GM12891 (cell line): ENCODE measurements around the gene PRC1.
"Not testable (repeated sequence)": the region's sequence is repeated elsewhere in the genome, so short reads cannot be mapped to it uniquely, and the experiment has no call there.

Experiments used
- DNase-seq: peaks from one replicate; pipeline ENCODE4 v3.0.0; 2011; ENCODE audit warnings: low spot score; ENCODE audit not compliant: insufficient read length
- FAIRE-seq: peaks from 2 replicates; lab custom pipeline; 2011; peaks lifted over from hg19 to GRCh38; lab: Jason Lieb, UNC
- PAX5 ChIP-seq: IDR thresholded peaks from 2 replicates; pipeline ENCODE4 v1.6.1; 2011; ENCODE audit warnings: low read length, moderate library complexity, mild to moderate bottlenecking; ENCODE audit not compliant: insufficient read depth, severe bottlenecking
- POLR2A ChIP-seq: IDR thresholded peaks from 2 replicates; pipeline ENCODE4 v1.6.1; 2011; ENCODE audit warnings: low read depth, low read length, control low read depth
- POLR2AphosphoS5 ChIP-seq: IDR thresholded peaks from 2 replicates; pipeline ENCODE4 v1.6.1; 2011; ENCODE audit warnings: low read depth, low read length, control low read depth
- POU2F2 ChIP-seq: IDR thresholded peaks from 2 replicates; pipeline ENCODE4 v1.6.1; 2011; ENCODE audit warnings: low read depth, mild to moderate bottlenecking, control low read depth, low read length, moderate library complexity
- SPI1 ChIP-seq: IDR thresholded peaks from 2 replicates; pipeline ENCODE4 v1.6.1; 2011; ENCODE audit warnings: low read depth, low read length, control low read depth
- TAF1 ChIP-seq: IDR thresholded peaks from 2 replicates; pipeline ENCODE4 v1.6.1; 2011; ENCODE audit warnings: low read depth, low read length, control low read depth

The PRC1 gene

DNA sequence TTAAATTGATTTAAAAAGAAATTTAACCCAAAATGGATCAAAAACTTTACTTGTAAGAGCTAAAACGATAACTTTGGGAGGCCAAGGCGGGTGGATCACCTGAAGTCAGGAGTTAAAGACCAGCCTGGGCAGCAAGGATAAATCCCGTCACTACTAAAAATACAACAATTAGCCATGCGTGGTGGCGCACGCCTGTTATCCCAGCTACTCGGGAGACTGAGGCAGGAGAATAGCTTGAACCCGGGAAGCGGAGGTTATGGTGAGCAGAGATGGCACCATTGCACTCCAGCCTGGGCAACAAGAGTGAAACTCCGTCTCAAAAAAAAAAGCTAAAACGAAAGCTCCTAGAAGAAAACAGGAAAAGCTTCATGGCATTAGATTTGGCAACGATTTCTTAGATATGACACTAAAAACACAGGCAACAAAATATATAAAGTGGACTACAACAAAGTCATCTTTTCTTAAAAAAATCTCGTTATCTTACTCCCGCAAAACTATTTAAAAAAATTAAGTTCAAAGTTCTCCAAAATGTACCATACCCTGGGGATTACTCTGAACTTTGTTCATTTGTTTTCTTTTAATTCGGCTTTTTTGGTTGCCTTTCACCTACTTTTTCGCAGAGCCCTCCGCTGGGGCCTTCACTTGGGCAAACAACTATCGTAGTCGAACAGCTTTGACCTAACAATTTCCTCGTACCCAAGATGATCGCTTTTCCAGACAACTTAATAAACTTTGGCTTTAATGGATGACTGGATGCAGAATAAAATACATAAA lies 64.9 kb downstream of the PRC1 start:
- no peak for TF ChIP-seq POLR2AphosphoS5
- no peak for TF ChIP-seq PAX5
- no peak for TF ChIP-seq SPI1
- DNase-seq (no peak), FAIRE-seq (no peak)

GRCh38 chr15:90928106-90928505 lies 66.2 kb downstream of the PRC1 start:
- not testable (repeated sequence) for DNase-seq, FAIRE-seq

- DNase-seq, FAIRE-seq: not testable (repeated sequence)
These were observed 67.6 kb downstream of the PRC1 start for GRCh38 chr15:90926766-90927165.

GRCh38 chr15:90924375-90924774 lies 70.0 kb downstream of the PRC1 start:
- DNase-seq = peak; percentile 57
- TF ChIP-seq TAF1 (no peak), POU2F2 (peak; percentile 88), POLR2A (no peak)
- peak; percentile 88 for FAIRE-seq

DNA sequence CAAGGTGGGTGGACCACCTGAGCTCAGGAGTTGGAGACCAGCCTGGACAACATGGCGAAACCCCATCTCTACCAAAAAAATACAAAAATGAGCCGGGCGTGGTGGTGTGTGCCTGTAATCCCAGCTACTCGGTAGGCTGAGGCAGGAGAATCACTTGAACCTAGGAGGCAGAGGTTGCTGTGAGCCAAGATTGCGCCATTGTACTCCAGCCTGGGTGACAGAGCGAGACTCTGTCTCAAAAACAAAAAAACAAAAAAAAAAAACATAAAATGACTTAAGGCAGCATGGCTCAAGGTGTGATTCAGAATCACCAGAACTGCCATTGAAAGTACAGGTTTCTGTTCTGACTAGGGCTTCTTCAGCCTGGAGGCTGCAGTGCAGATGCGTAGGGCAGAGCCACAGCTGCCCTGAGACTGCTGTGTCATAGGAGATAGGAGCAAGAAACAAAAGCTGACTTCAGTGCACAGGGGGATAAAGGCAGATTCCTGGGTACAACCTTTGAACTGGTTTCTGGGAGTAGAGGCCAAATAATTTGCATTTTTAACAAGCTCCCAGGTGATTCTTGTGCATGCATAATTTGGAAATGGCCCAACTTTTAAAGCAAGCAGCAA lies 71.5 kb downstream of the PRC1 start:
- FAIRE-seq = peak; percentile 64
- not testable (repeated sequence) for DNase-seq

- FAIRE-seq (no peak), DNase-seq (no peak)
- no peak for TF ChIP-seq TAF1
- TF ChIP-seq POU2F2 = no peak
- TF ChIP-seq SPI1 = no peak
- TF ChIP-seq POLR2A = no peak
- no peak for TF ChIP-seq PAX5
- no peak for TF ChIP-seq POLR2AphosphoS5
These were observed 72.4 kb downstream of the PRC1 start for GRCh38 chr15:90921887-90922286.

DNA sequence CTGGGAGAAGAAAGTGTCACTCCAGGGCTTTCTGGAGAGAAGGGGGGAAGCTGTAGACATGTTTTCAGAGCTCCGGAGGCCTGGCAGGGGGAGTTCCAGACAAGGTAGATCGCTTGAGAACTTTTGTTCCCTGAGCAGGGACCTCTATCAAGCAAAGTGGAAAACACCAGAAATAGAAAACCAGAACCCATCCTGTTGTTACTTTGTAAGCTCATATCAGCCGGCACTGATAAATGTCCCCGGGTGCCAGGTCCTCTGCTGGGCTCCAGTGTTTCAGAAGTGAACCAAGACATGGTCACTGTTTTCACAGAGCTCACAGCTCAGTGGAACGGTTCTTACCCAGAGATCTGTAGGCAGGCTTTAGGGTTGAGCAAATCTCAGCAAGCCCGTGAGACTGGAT lies 75.5 kb downstream of the PRC1 start:
- DNase-seq (no peak), FAIRE-seq (no peak)
- TF ChIP-seq POLR2A (no peak), PAX5 (no peak), TAF1 (no peak), POU2F2 (no peak), POLR2AphosphoS5 (no peak), SPI1 (no peak)

GRCh38 chr15:90918034-90918788 lies 76.1 kb downstream of the PRC1 start:
- FAIRE-seq (no peak), DNase-seq (no peak)
- no peak for TF ChIP-seq TAF1
- TF ChIP-seq PAX5 = no peak
- TF ChIP-seq POLR2A = no peak
- TF ChIP-seq SPI1 = no peak
- no peak for TF ChIP-seq POU2F2
- no peak for TF ChIP-seq POLR2AphosphoS5

DNA sequence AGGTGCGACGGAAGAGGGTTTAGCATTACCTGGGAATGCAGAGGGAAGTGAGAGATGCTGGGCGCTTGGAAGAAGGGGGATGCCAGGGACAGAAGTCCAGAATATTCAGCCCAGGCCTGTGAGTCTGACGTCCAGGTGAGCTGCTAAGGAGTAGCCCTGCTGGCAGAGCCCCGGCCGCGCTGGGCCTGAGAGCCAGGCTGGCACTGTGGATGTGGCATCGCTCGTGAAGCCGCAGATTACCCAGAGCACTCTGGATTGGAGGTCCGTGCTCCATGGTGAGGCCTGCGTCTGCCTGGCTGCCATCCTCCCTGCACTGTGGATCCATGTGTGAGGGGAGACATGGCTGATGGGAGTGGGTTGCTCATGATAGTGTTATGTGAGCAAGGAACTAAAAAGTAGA lies 76.8 kb downstream of the PRC1 start:
- FAIRE-seq = no peak
- DNase-seq = no peak
- no peak for TF ChIP-seq PAX5

- no peak for TF ChIP-seq SPI1
- no peak for TF ChIP-seq PAX5
- TF ChIP-seq TAF1 = no peak
- TF ChIP-seq POLR2AphosphoS5 = no peak
- TF ChIP-seq POU2F2 = no peak
- no peak for TF ChIP-seq POLR2A
- DNase-seq (no peak), FAIRE-seq (no peak)
These were observed 77.9 kb downstream of the PRC1 start for GRCh38 chr15:90916461-90916860.
